ENCODE measurements around the gene CAPN10. TPM values are rescaled to one million over a fixed set of nuclear protein-coding genes. Genes with fewer than 3 reads are reported as not detected.

The CAPN10 gene
- total RNA-seq, 1 donor from 2014 or later = 13.7 TPM

- DNase-seq (ENCODE audit: low spot score) = no peak
These were observed 35.5 kb downstream of the CAPN10 start for GRCh38 chr2:240622060-240622411.

GRCh38 chr2:240622531-240623235 is 36.1 kb downstream of the CAPN10 start:
- DNase-seq (ENCODE audit: low spot score) = no peak
- ATAC-seq = no peak

More at GRCh38 chr2:240622060-240622411, 35.5 kb downstream of the CAPN10 start:
- no peak for ATAC-seq

GRCh38 chr2:240623531-240624010 is 37.0 kb downstream of the CAPN10 start:
- no peak for ATAC-seq
- no peak for DNase-seq (ENCODE audit: low spot score)

- ATAC-seq (peak; percentile 37), DNase-seq (ENCODE audit: low spot score) (no peak)
These were observed 37.7 kb downstream of the CAPN10 start for GRCh38 chr2:240624011-240624949.

- ATAC-seq (peak; percentile 34), DNase-seq (ENCODE audit: low spot score) (peak; percentile 44)
These were observed 38.6 kb downstream of the CAPN10 start, which contains the start of gene GPR35 for GRCh38 chr2:240624950-240625621. Gene GPR35, plus strand, starts transcription at chr2:240625480. Its CDS starts 4,473 bp downstream, at chr2:240629953.

- no peak for ATAC-seq
These were observed 40.2 kb downstream of the CAPN10 start for GRCh38 chr2:240626531-240627300.

GRCh38 chr2:240627736-240628506 is 41.4 kb downstream of the CAPN10 start:
- ATAC-seq (no peak), DNase-seq (ENCODE audit: low spot score) (peak; percentile 33)

More at GRCh38 chr2:240626531-240627300, 40.2 kb downstream of the CAPN10 start:
- peak; percentile 43 for DNase-seq (ENCODE audit: low spot score)

GRCh38 chr2:240628507-240628807 is 41.9 kb downstream of the CAPN10 start:
- DNase-seq (ENCODE audit: low spot score) (peak; percentile 27), ATAC-seq (no peak)

- ATAC-seq (no peak), DNase-seq (ENCODE audit: low spot score) (peak; percentile 28)
These were observed 42.5 kb downstream of the CAPN10 start for GRCh38 chr2:240628808-240629618.

GRCh38 chr2:240629619-240629967 is 43.1 kb downstream of the CAPN10 start:
- DNase-seq (ENCODE audit: low spot score) = no peak
- no peak for ATAC-seq

- DNase-seq (ENCODE audit: low spot score) (peak; percentile 40), ATAC-seq (no peak)
These were observed 43.6 kb downstream of the CAPN10 start for GRCh38 chr2:240629968-240630770.

GRCh38 chr2:240630771-240631547 is 44.4 kb downstream of the CAPN10 start:
- ATAC-seq = no peak
- peak; percentile 44 for DNase-seq (ENCODE audit: low spot score)

GRCh38 chr2:240631548-240632305 is 45.2 kb downstream of the CAPN10 start:
- DNase-seq (ENCODE audit: low spot score) (peak; percentile 41), ATAC-seq (no peak)

GRCh38 chr2:240632306-240632721 is 45.8 kb downstream of the CAPN10 start:
- ATAC-seq (no peak), DNase-seq (ENCODE audit: low spot score) (peak; percentile 29)

- ATAC-seq (no peak), DNase-seq (ENCODE audit: low spot score) (peak; percentile 41)
These were observed 48.8 kb downstream of the CAPN10 start for GRCh38 chr2:240635121-240635997.
